Esophagus squamous epithelium (tissue), 5 donors: ENCODE results near the gene STK31. TPM values are rescaled to one million over a fixed set of nuclear protein-coding genes. Genes with fewer than 3 reads are reported as not detected.
"Not testable (repeated sequence)": the region's sequence is repeated elsewhere in the genome, so short reads cannot be mapped to it uniquely, and the experiment has no call there.

Source experiments
- DNase-seq: peaks from one replicate; lab custom pipeline; 2025; lab: John Stamatoyannopoulos, UW
- H3K27ac ChIP-seq, 4 donors: fragments of 200-600 bp; sonication (generic); one replicate each; pipeline ENCODE4 v1.5.1; 2016 to 2019; ENCODE audit warnings: mild to moderate bottlenecking in 1 of 4
- H3K27me3 ChIP-seq, 4 donors: fragments of 200-600 bp; sonication (generic); 1 replicate in 3 of 4; 2 replicates in 1 of 4; pipeline versions ENCODE4 v1.5.1 to v1.6.0; 2017 to 2021; ENCODE audit warnings: antibody characterized with exemption in 1 of 4
- H3K36me3 ChIP-seq, 3 donors: fragments of 200-600 bp; sonication (generic); one replicate each; pipeline ENCODE4 v1.5.1; 2016 to 2019
- H3K4me1 ChIP-seq, 3 donors: fragments of 200-600 bp; sonication (generic); one replicate each; pipeline ENCODE4 v1.5.1; 2017 to 2019
- H3K4me3 ChIP-seq, 4 donors: fragments of 200-600 bp; sonication (generic); 1 replicate in 3 of 4; 2 replicates in 1 of 4; pipeline ENCODE4 v1.5.1; 2016 to 2019; ENCODE audit warnings: mild to moderate bottlenecking in 2 of 4, moderate library complexity in 1 of 4
- H3K9me3 ChIP-seq, 3 donors: fragments of 200-600 bp; sonication (generic); one replicate each; pipeline ENCODE4 v1.5.1; 2016 to 2019
- CTCF ChIP-seq, 6 experiments: fragments of 450-650 bp in 4 of 6; fragments of 200-600 bp in 2 of 6; sonication (generic) in 2 of 6; IDR thresholded peaks; one replicate each; pipeline ENCODE4 v1.5.1; 2016 to 2019; ENCODE audit warnings: antibody characterized with exemption in 6 of 6, mild to moderate bottlenecking in 4 of 6, moderate library complexity in 4 of 6
- POLR2A ChIP-seq, 4 donors: fragments of 450-650 bp; IDR thresholded peaks; one replicate each; pipeline ENCODE4 v1.6.1; 2017; ENCODE audit warnings: antibody characterized with exemption in 4 of 4, mild to moderate bottlenecking in 4 of 4, moderate library complexity in 3 of 4
- WGBS, 2 donors: methylation state at CpG; one replicate each; pipeline ENCODE4 v1.1.5; 2018; 5-methylcytosine and 5-hydroxymethylcytosine counted together
- intact Hi-C: fragments of 100-400 bp; cut with DNase I; formaldehyde crosslinking; loops from one replicate; pipeline ENCODE4 v1.15.0; 2022
- total RNA-seq, 4 donors: library from RNA; depleted of rRNA; stranded (reverse); fragments of >200 nt; gene quantifications; one replicate each; pipeline ENCODE4 v1.1.0, GENCODE V29; 2016
- donor health status: DM: yes; HTN: yes; CAD: no.

STK31 gene
- total RNA-seq, 4 donors from 2014 or later: 0.49 to 0.67 (median 0.57) TPM; not detected in 1

GRCh38 chr7:23742051-23742450 is 32.0 kb downstream of the STK31 start:
- no peaks in the 10 kb centered on the region for H3K27me3 ChIP-seq
- H3K9me3 ChIP-seq: peaks cover 0 to 15% (median 5%) of the 10 kb centered on the region in 3 donors
- intact Hi-C loops: no loop called here
- H3K27ac ChIP-seq: no peak overlapping the region
- TF ChIP-seq CTCF (IDR thresholded peaks at IDR 0.05): no peak
- TF ChIP-seq POLR2A (IDR thresholded peaks at IDR 0.05): no peak
- H3K36me3 ChIP-seq: no peaks in the 10 kb centered on the region
- DNase-seq: no peak
- no peaks in the 10 kb centered on the region for H3K4me1 ChIP-seq
- H3K4me3 ChIP-seq: no peak overlapping the region

DNA sequence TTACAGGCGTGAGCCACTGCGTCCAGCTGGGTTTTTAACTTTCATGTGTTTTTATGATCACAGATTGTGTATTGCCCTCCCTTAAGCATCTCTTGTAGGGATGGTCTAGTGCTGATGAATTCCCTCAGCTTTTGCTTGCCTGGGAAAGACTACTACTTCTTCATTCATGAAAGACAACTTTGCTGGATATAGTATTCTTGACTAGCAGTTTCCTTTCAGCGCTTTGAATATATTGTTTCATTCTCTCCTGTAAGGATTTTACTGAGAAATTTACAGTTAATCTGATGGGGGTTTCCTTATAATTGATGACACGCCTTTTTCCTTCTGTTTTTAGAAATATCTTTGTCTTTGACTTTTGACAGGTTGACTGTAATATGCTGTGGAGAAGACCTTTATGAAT is 33.2 kb downstream of the STK31 start:
- H3K4me3 ChIP-seq: no peak overlapping the region
- TF ChIP-seq CTCF (IDR thresholded peaks at IDR 0.05) (no peak), POLR2A (IDR thresholded peaks at IDR 0.05) (no peak)
- intact Hi-C loops: no loop called here
- H3K4me1 ChIP-seq: no peaks in the 10 kb centered on the region
- no peaks in the 10 kb centered on the region for H3K27me3 ChIP-seq
- no peak overlapping the region for H3K27ac ChIP-seq
- no peaks in the 10 kb centered on the region for H3K36me3 ChIP-seq
- no peak for DNase-seq
- 85 to 86% methylated on average over 4 of the region's 4 CpGs for WGBS, 2 donors
- H3K9me3 ChIP-seq: peaks cover 0 to 15% (median 5%) of the 10 kb centered on the region in 3 donors

- no peaks in the 10 kb centered on the region for H3K36me3 ChIP-seq
- H3K9me3 ChIP-seq: peaks cover 0 to 15% (median 5%) of the 10 kb centered on the region in 3 donors
- WGBS, 2 donors: 62 to 71% methylated on average over 1 of the region's 1 CpG
- TF ChIP-seq CTCF (IDR thresholded peaks at IDR 0.05): no peak
- no peak for TF ChIP-seq POLR2A (IDR thresholded peaks at IDR 0.05)
- intact Hi-C loops: no loop called here
- no peaks in the 10 kb centered on the region for H3K4me1 ChIP-seq
- H3K4me3 ChIP-seq: no peak overlapping the region
- no peak for DNase-seq
- H3K27ac ChIP-seq: no peak overlapping the region
- no peaks in the 10 kb centered on the region for H3K27me3 ChIP-seq
These were observed 36.6 kb downstream of the STK31 start for GRCh38 chr7:23746629-23747028.

DNA sequence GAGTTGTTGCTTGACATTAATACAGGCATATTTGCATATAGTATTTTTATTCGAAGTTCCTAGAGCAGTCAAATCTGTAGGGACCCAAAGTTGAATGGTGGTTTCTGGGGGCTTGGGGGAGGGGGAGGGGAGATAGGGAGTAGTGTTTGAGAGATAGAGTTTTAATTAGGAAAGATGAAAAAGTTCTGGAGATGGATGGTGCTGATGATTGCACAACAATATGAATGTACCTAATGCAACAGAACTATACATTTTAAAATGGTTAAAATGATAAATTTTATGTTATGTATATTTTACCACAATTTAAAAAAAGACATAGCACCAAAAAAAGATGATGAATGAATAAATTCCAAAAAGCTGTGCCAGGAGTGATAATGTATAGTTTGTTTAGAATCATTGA is 41.8 kb downstream of the STK31 start:
- no peak for TF ChIP-seq POLR2A (IDR thresholded peaks at IDR 0.05)
- no peak for TF ChIP-seq CTCF (IDR thresholded peaks at IDR 0.05)
- WGBS, 2 donors: 44 to 53% methylated on average over 1 of the region's 1 CpG
- Histone ChIP-seq H3K27me3 (no peaks in the 10 kb centered on the region), H3K9me3 (no peaks in the 10 kb centered on the region), H3K4me3 (no peak overlapping the region), H3K36me3 (no peaks in the 10 kb centered on the region), H3K4me1 (no peaks in the 10 kb centered on the region), H3K27ac (no peak overlapping the region)
- no peak for DNase-seq
- intact Hi-C loops: no loop called here

DNA sequence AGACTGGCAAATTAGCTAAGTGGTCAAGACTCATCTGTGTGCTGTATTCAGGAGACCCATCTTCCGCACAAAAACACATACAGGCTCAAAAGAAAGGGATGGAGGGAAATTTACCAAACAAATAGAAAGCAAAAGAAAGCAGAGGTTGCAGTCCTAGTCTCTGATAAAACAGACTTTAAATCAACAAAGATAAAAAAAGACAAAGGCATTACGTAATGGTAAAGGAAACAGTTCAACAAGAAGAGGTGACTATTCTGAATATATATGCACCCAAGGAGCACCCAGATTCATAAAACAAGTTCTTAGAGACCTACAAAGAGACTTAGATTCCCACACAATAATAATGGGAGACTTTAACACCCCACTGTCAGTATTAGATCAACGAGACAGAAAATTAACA is 48.8 kb downstream of the STK31 start:
- DNase-seq, H3K36me3 ChIP-seq, H3K27ac ChIP-seq, intact Hi-C loops, H3K9me3 ChIP-seq, H3K27me3 ChIP-seq, H3K4me3 ChIP-seq: not testable (repeated sequence)
- WGBS, 2 donors: 82 to 83% methylated on average over 3 of the region's 3 CpGs
- peaks cover 0 to 10% (median 0%) of the 10 kb centered on the region in 3 donors for H3K4me1 ChIP-seq
